HG02938 (cell line): ENCODE data around the gene IL21.

Source experiments
- ATAC-seq: cut with Tn5 transposase; IDR thresholded peaks from one replicate; pipeline ENCODE4 v1.9.1; 2021; ENCODE audit warnings: mild to moderate bottlenecking, moderate library complexity; ENCODE audit not compliant: unreplicated experiment

IL21 gene

GRCh38 chr4:122635205-122635604 is 14.3 kb upstream of the IL21 start:
- ATAC-seq = peak; percentile 41

- no peak for ATAC-seq
Measured at GRCh38 chr4:122633211-122633610, 12.3 kb upstream of the IL21 start.

GRCh38 chr4:122632396-122633143 is 11.7 kb upstream of the IL21 start:
- peak; percentile 85 for ATAC-seq

- no peak for ATAC-seq
Measured at GRCh38 chr4:122625156-122625555, 4.3 kb upstream of the IL21 start.

- no peak for ATAC-seq
Measured at GRCh38 chr4:122624205-122624604, 3.3 kb upstream of the IL21 start.

GRCh38 chr4:122623637-122624166 is 2.8 kb upstream of the IL21 start:
- ATAC-seq = no peak

- ATAC-seq = no peak
Measured at GRCh38 chr4:122622400-122622799, 1.5 kb upstream of the IL21 start.

GRCh38 chr4:122619611-122620010 is 1.3 kb downstream of the IL21 start:
- no peak for ATAC-seq

- no peak for ATAC-seq
Measured at GRCh38 chr4:122617597-122618593, 3.0 kb downstream of the IL21 start.

- no peak for ATAC-seq
Measured at GRCh38 chr4:122616915-122617596, 3.8 kb downstream of the IL21 start.

GRCh38 chr4:122614621-122615020 is 6.2 kb downstream of the IL21 start:
- no peak for ATAC-seq

- ATAC-seq = no peak
Measured at GRCh38 chr4:122612540-122612939, 8.3 kb downstream of the IL21 start.

GRCh38 chr4:122606364-122607043 is 14.4 kb downstream of the IL21 start:
- no peak for ATAC-seq

- no peak for ATAC-seq
Measured at GRCh38 chr4:122604146-122604545, 16.7 kb downstream of the IL21 start.

GRCh38 chr4:122603156-122603574 is 17.7 kb downstream of the IL21 start:
- no peak for ATAC-seq

GRCh38 chr4:122602277-122603142 is 18.4 kb downstream of the IL21 start:
- ATAC-seq = peak; percentile 72

GRCh38 chr4:122591196-122591595 is 29.7 kb downstream of the IL21 start:
- ATAC-seq = no peak

- no peak for ATAC-seq
Measured at GRCh38 chr4:122588453-122589238, 32.2 kb downstream of the IL21 start.

GRCh38 chr4:122584519-122584918 is 36.3 kb downstream of the IL21 start:
- ATAC-seq = peak; percentile 45
